HAP-1 (cell line): ENCODE data around the gene QRICH1.

Source experiments
- DNase-seq, 2 experiments: peaks; one replicate each; pipeline ENCODE4 v3.0.0-alpha.2; 2016 to 2020; ENCODE audit warnings: low spot score in 2 of 2
- H3K27me3 ChIP-seq: fragments of 250-450 bp; sonication (Bioruptor Pico); 2 replicates; pipeline ENCODE4 v1.5.1; 2020; ENCODE audit warnings: low read depth, mild to moderate bottlenecking, moderate library complexity
- H3K36me3 ChIP-seq: fragments of 250-450 bp; sonication (Bioruptor Pico); replicated peaks from 2 replicates; pipeline ENCODE4 v1.5.1; 2020; ENCODE audit warnings: mild to moderate bottlenecking
- H3K4me1 ChIP-seq: fragments of 250-450 bp; sonication (Bioruptor Pico); 2 replicates; pipeline ENCODE4 v1.5.1; 2020; ENCODE audit warnings: mild to moderate bottlenecking
- H3K4me3 ChIP-seq: fragments of 250-450 bp; sonication (Bioruptor Pico); 2 replicates; pipeline ENCODE4 v1.5.1; 2020; ENCODE audit warnings: mild to moderate bottlenecking, moderate library complexity
- H3K9me3 ChIP-seq: fragments of 250-450 bp; sonication (Bioruptor Pico); 2 replicates; pipeline ENCODE4 v1.5.1; 2020; ENCODE audit warnings: mild to moderate bottlenecking, moderate library complexity
- in situ Hi-C: fragments of 300-500 bp; cut with MboI; formaldehyde crosslinking; loops from 3 replicates; pipeline ENCODE4 v1.14.3; 2020; ENCODE audit warnings: low sequenced_read_pairs, inconsistent platforms, mixed read lengths

Gene QRICH1

GRCh38 chr3:49093853-49094767, at the start of gene QRICH1:
QRICH1 (minus strand) TSS chr3:49094071; CDS start chr3:49077017, 17,054 bp downstream.
- H3K4me1 ChIP-seq: peaks cover 8% of the 10 kb centered on the region
- peak within 1 kb of the TSS; percentile 93 for H3K4me3 ChIP-seq
- DNase-seq: peak; percentile 95 to 98
- H3K9me3 ChIP-seq: no peaks in the 10 kb centered on the region
- in situ Hi-C loops: no loop called here
- H3K27me3 ChIP-seq: no peaks in the 10 kb centered on the region
- peaks cover 31% of the 10 kb centered on the region for H3K36me3 ChIP-seq

- Histone ChIP-seq H3K4me1 (no peaks in the 10 kb centered on the region), H3K36me3 (no peaks in the 10 kb centered on the region), H3K27me3 (no peaks in the 10 kb centered on the region), H3K9me3 (no peaks in the 10 kb centered on the region), H3K4me3 (no peak overlapping the region)
- DNase-seq: no peak
- in situ Hi-C loops: no loop called here
Measured at GRCh38 chr3:49140080-49140479, 46.2 kb upstream of the QRICH1 start.

- Histone ChIP-seq H3K27me3 (no peaks in the 10 kb centered on the region), H3K36me3 (peaks cover 11% of the 10 kb centered on the region), H3K4me3 (no peak overlapping the region), H3K9me3 (no peaks in the 10 kb centered on the region), H3K4me1 (peaks cover 18% of the 10 kb centered on the region)
- in situ Hi-C loops: no loop called here
- DNase-seq: no peak
Measured at GRCh38 chr3:49135499-49135898, 41.6 kb upstream of the QRICH1 start.

- DNase-seq: no peak
- H3K4me3 ChIP-seq: no peak overlapping the region
Measured at GRCh38 chr3:49134471-49135265, 40.8 kb upstream of the QRICH1 start.

GRCh38 chr3:49133226-49133951, 39.5 kb upstream of the QRICH1 start:
- H3K27me3 ChIP-seq: no peaks in the 10 kb centered on the region
- in situ Hi-C loops: no loop called here
- peaks cover 18% of the 10 kb centered on the region for H3K4me1 ChIP-seq
- H3K36me3 ChIP-seq: peaks cover 14% of the 10 kb centered on the region
- no peaks in the 10 kb centered on the region for H3K9me3 ChIP-seq
- peak; percentile 83 to 93 for DNase-seq
- peak overlapping the region; percentile 65 for H3K4me3 ChIP-seq

More at GRCh38 chr3:49134471-49135265, 40.8 kb upstream of the QRICH1 start:
- peaks cover 14% of the 10 kb centered on the region for H3K36me3 ChIP-seq
- in situ Hi-C loops: no loop called here
- no peaks in the 10 kb centered on the region for H3K27me3 ChIP-seq
- H3K9me3 ChIP-seq: no peaks in the 10 kb centered on the region
- H3K4me1 ChIP-seq: peaks cover 18% of the 10 kb centered on the region

- Histone ChIP-seq H3K9me3 (no peaks in the 10 kb centered on the region), H3K4me1 (peaks cover 18% of the 10 kb centered on the region), H3K4me3 (peak within 1 kb of the TSS; percentile 65), H3K27me3 (no peaks in the 10 kb centered on the region), H3K36me3 (peaks cover 14% of the 10 kb centered on the region)
- in situ Hi-C loops: no loop called here
- DNase-seq: peak; percentile 63 to 88
Measured at GRCh38 chr3:49132437-49133225, 38.8 kb upstream of the QRICH1 start, which contains the start of gene LAMB2. LAMB2 (minus strand) TSS chr3:49133050; CDS start chr3:49132867, 183 bp downstream.

GRCh38 chr3:49132073-49132436, 38.2 kb upstream of the QRICH1 start:
- in situ Hi-C loops: no loop called here
- DNase-seq: no peak
- Histone ChIP-seq H3K36me3 (peaks cover 14% of the 10 kb centered on the region), H3K4me3 (peak overlapping the region; percentile 65), H3K27me3 (no peaks in the 10 kb centered on the region), H3K4me1 (peaks cover 18% of the 10 kb centered on the region), H3K9me3 (no peaks in the 10 kb centered on the region)

- H3K4me3 ChIP-seq: no peak overlapping the region
- H3K36me3 ChIP-seq: peaks cover 14% of the 10 kb centered on the region
- DNase-seq: no peak
- H3K27me3 ChIP-seq: no peaks in the 10 kb centered on the region
- in situ Hi-C loops: no loop called here
- H3K9me3 ChIP-seq: no peaks in the 10 kb centered on the region
- peaks cover 18% of the 10 kb centered on the region for H3K4me1 ChIP-seq
Measured at GRCh38 chr3:49131576-49131975, 37.7 kb upstream of the QRICH1 start.

- Histone ChIP-seq H3K36me3 (peaks cover 14% of the 10 kb centered on the region), H3K4me3 (no peak overlapping the region), H3K27me3 (no peaks in the 10 kb centered on the region), H3K9me3 (no peaks in the 10 kb centered on the region), H3K4me1 (peaks cover 18% of the 10 kb centered on the region)
- DNase-seq: no peak
- in situ Hi-C loops: no loop called here
Measured at GRCh38 chr3:49131040-49131439, 37.2 kb upstream of the QRICH1 start.

- Histone ChIP-seq H3K36me3 (peaks cover 16% of the 10 kb centered on the region), H3K4me1 (no peaks in the 10 kb centered on the region), H3K27me3 (no peaks in the 10 kb centered on the region), H3K4me3 (no peak overlapping the region), H3K9me3 (no peaks in the 10 kb centered on the region)
- in situ Hi-C loops: no loop called here
- no peak for DNase-seq
Measured at GRCh38 chr3:49124991-49125670, 31.3 kb upstream of the QRICH1 start.

GRCh38 chr3:49124203-49124602, 30.3 kb upstream of the QRICH1 start:
- no peak for DNase-seq
- Histone ChIP-seq H3K4me3 (no peak overlapping the region), H3K4me1 (peaks cover 5% of the 10 kb centered on the region; the same call in 1 of the 2 replicates), H3K9me3 (no peaks in the 10 kb centered on the region), H3K27me3 (no peaks in the 10 kb centered on the region), H3K36me3 (peaks cover 16% of the 10 kb centered on the region)
- in situ Hi-C loops: no loop called here

- no peak for DNase-seq
- Histone ChIP-seq H3K27me3 (no peaks in the 10 kb centered on the region), H3K9me3 (no peaks in the 10 kb centered on the region), H3K36me3 (peaks cover 20% of the 10 kb centered on the region), H3K4me3 (no peak overlapping the region), H3K4me1 (peaks cover 5% of the 10 kb centered on the region; the same call in 1 of the 2 replicates)
- in situ Hi-C loops: no loop called here
Measured at GRCh38 chr3:49123687-49124086, 29.8 kb upstream of the QRICH1 start.
